ENCODE results near the gene MSI2. TPM values are rescaled to one million over a fixed set of nuclear protein-coding genes. Genes with fewer than 3 reads are reported as not detected.

Gene MSI2
- total and polyA plus RNA-seq, 2 experiments from 2014 or later: 18.9 to 41.8 TPM

DNA sequence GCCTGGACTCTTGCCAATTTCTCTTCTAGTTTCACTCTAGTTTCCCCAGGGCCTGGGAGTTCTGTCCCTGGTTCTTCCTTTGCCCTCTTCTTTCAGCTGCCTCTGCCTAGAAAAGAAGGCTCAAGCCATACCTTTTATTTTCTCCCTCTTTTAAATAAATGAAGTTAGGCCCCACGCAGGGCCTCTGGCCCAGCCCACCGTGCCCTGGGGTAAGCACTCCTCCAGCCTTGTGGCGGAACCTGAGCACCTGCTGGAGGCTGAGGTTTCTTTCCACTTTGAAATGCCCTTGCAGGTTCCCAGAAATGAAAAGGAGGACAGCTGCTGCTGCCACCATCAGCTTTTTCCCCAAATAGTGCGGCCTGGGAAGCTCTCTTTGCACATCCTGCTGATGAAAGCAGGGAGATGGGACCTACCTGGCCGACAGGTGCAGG, 349.4 kb downstream of the MSI2 start:
- H3K36me3 ChIP-seq (ENCODE audit: insufficient read depth): no peaks in the 10 kb centered on the region
- no peaks in the 10 kb centered on the region for H3F3A ChIP-seq (replicated peaks; ENCODE audit: low read depth)
- peaks cover 37% of the 10 kb centered on the region for H3K4me1 Mint-ChIP-seq
- H3K4me3 Mint-ChIP-seq: no peak overlapping the region
- peaks cover 3% of the 10 kb centered on the region; the same call in 1 of the 2 replicates for H3K4me1 ChIP-seq (ENCODE audit: insufficient read depth)
- ATAC-seq (peak; percentile 7), DNase-seq (ENCODE audit: low spot score) (no peak)
- H3K9me3 Mint-ChIP-seq: no peaks in the 10 kb centered on the region
- H3K4me2 ChIP-seq: no peak overlapping the region
- H3K79me2 ChIP-seq (replicated peaks; ENCODE audit: insufficient read depth): no peaks in the 10 kb centered on the region
- no peak overlapping the region for H3K27ac ChIP-seq (ENCODE audit: low read depth)
- H3K27ac Mint-ChIP-seq: peak overlapping the region; percentile 56
- no peaks in the 10 kb centered on the region; the same call in 1 of the 2 replicates for H4K20me1 ChIP-seq (replicated peaks; ENCODE audit: insufficient read depth)
- H3K27me3 Mint-ChIP-seq (ENCODE audit: insufficient read depth, low read depth, poor library complexity): peaks cover 8% of the 10 kb centered on the region
- TF ChIP-seq CREB1 (CRISPR knock-in tag; IDR thresholded peaks at IDR 0.05; ENCODE audit: low read depth) (no peak), EZH2 (IDR thresholded peaks at IDR 0.05; ENCODE audit: low read depth, unreplicated experiment) (no peak), POLR2AphosphoS5 (IDR thresholded peaks at IDR 0.05; ENCODE audit: low read depth) (no peak), ZNF462 (CRISPR knock-in tag; IDR thresholded peaks at IDR 0.05) (no peak), ZNF114 (CRISPR knock-in tag; IDR thresholded peaks at IDR 0.05) (no peak), NANOG (IDR thresholded peaks at IDR 0.05; ENCODE audit: borderline replicate concordance) (no peak), CTCF (conservative IDR thresholded peaks at IDR 0.05; ENCODE audit: low read depth in 2 of 2) (no peak), STAT1 (IDR thresholded peaks at IDR 0.05; ENCODE audit: unreplicated experiment) (no peak), JUNB (IDR thresholded peaks at IDR 0.05; ENCODE audit: unreplicated experiment) (no peak), ETS1 (IDR thresholded peaks at IDR 0.05) (no peak), ZNF331 (CRISPR knock-in tag; IDR thresholded peaks at IDR 0.05; ENCODE audit: low read depth) (no peak), EZH2phosphoT487 (IDR thresholded peaks at IDR 0.05; ENCODE audit: unreplicated experiment) (no peak)
- TF ChIP-seq, protein P1, sequence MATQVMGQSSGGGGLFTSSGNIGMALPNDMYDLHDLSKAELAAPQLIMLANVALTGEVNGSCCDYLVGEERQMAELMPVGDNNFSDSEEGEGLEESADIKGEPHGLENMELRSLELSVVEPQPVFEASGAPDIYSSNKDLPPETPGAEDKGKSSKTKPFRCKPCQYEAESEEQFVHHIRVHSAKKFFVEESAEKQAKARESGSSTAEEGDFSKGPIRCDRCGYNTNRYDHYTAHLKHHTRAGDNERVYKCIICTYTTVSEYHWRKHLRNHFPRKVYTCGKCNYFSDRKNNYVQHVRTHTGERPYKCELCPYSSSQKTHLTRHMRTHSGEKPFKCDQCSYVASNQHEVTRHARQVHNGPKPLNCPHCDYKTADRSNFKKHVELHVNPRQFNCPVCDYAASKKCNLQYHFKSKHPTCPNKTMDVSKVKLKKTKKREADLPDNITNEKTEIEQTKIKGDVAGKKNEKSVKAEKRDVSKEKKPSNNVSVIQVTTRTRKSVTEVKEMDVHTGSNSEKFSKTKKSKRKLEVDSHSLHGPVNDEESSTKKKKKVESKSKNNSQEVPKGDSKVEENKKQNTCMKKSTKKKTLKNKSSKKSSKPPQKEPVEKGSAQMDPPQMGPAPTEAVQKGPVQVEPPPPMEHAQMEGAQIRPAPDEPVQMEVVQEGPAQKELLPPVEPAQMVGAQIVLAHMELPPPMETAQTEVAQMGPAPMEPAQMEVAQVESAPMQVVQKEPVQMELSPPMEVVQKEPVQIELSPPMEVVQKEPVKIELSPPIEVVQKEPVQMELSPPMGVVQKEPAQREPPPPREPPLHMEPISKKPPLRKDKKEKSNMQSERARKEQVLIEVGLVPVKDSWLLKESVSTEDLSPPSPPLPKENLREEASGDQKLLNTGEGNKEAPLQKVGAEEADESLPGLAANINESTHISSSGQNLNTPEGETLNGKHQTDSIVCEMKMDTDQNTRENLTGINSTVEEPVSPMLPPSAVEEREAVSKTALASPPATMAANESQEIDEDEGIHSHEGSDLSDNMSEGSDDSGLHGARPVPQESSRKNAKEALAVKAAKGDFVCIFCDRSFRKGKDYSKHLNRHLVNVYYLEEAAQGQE (IDR thresholded peaks at IDR 0.05; ENCODE audit: unreplicated experiment): no peak
- no peak overlapping the region for H2AFZ ChIP-seq
- H3K27me3 ChIP-seq (ENCODE audit: insufficient read depth): no peaks in the 10 kb centered on the region
- H3K4me3 ChIP-seq: no peak overlapping the region
- no peaks in the 10 kb centered on the region for H3K9me2 ChIP-seq (ENCODE audit: insufficient read depth)
- H3K36me3 Mint-ChIP-seq (ENCODE audit: low read depth): no peaks in the 10 kb centered on the region

Measured in GM23338 (cell line).